Endodermal cell (in vitro differentiated cells): ENCODE data around the gene MED16. TPM values are rescaled to one million over a fixed set of nuclear protein-coding genes. Genes with fewer than 3 reads are reported as not detected.

Experiments used
- DNase-seq: peaks from one replicate; pipeline ENCODE4 v3.0.0-alpha.2; 2017
- H3K27ac ChIP-seq: 2 replicates; pipeline ENCODE4 v1.5.1; 2013; ENCODE audit warnings: mild to moderate bottlenecking, low read depth, low read length, moderate library complexity
- H3K27me3 ChIP-seq: 2 replicates; pipeline ENCODE4 v1.6.1; 2013; ENCODE audit warnings: mild to moderate bottlenecking, low read length, moderate library complexity; ENCODE audit not compliant: insufficient read depth, control insufficient read depth, poor library complexity, severe bottlenecking
- H3K36me3 ChIP-seq: 2 replicates; pipeline ENCODE4 v1.7.0; 2013; ENCODE audit warnings: mild to moderate bottlenecking, low read length, moderate library complexity; ENCODE audit not compliant: control insufficient read depth, insufficient read depth
- H3K4me1 ChIP-seq: one replicate; pipeline ENCODE4 v1.7.0; 2013; ENCODE audit warnings: low read length; ENCODE audit not compliant: control insufficient read depth, insufficient read depth
- H3K4me3 ChIP-seq: 2 replicates; pipeline ENCODE4 v1.5.1; 2013; ENCODE audit warnings: mild to moderate bottlenecking, low read length, moderate library complexity
- H3K9ac ChIP-seq: 2 replicates; pipeline ENCODE4 v1.6.1; 2013; ENCODE audit warnings: mild to moderate bottlenecking, low read length, moderate library complexity; ENCODE audit not compliant: poor library complexity, severe bottlenecking; ENCODE audit errors: extremely low read depth
- H3K9me3 ChIP-seq: 2 replicates; pipeline ENCODE4 v1.6.1; 2013; ENCODE audit warnings: mild to moderate bottlenecking, low read length, moderate library complexity; ENCODE audit not compliant: control insufficient read depth
- H3K27ac Mint-ChIP-seq: 2 replicates; pipeline ENCODE4 v1.8.0; 2020; ENCODE audit warnings: mixed read lengths
- H3K27me3 Mint-ChIP-seq: 2 replicates; pipeline ENCODE4 v1.8.0; 2021; ENCODE audit warnings: mild to moderate bottlenecking, mixed read lengths; ENCODE audit not compliant: insufficient read depth
- H3K36me3 Mint-ChIP-seq: 2 replicates; pipeline ENCODE4 v1.8.0; 2020; ENCODE audit warnings: low read depth, mixed read lengths
- H3K4me1 Mint-ChIP-seq: 2 replicates; pipeline ENCODE4 v1.8.0; 2020; ENCODE audit warnings: mixed read lengths
- H3K4me3 Mint-ChIP-seq: 2 replicates; pipeline ENCODE4 v1.8.0; 2020; ENCODE audit warnings: mild to moderate bottlenecking, moderate library complexity, mixed read lengths
- H3K9me3 Mint-ChIP-seq: 2 replicates; pipeline ENCODE4 v1.8.0; 2020; ENCODE audit warnings: mild to moderate bottlenecking, mixed read lengths
- WGBS, 2 experiments: methylation state at CpG; one replicate each; pipeline versions ENCODE4 v1.1.5 to v1.1.7; 2013; ENCODE audit warnings: missing lambda C conversion rate in 2 of 2, mixed read lengths in 1 of 2; ENCODE audit not compliant: insufficient coverage in 1 of 2, insufficient read length in 1 of 2; 5-methylcytosine and 5-hydroxymethylcytosine counted together
- total RNA-seq, 2 donors: library from RNA; stranded (reverse); fragmentation: NEBNext Ultra II Directional in 1 of 2; extraction: Animal tissue kit (Norgen Biotek cat#: 25700) in 1 of 2; gene quantifications; 2 replicates in 1 of 2; 3 replicates in 1 of 2; pipeline ENCODE4 v1.2.1, GENCODE V29; 2021
- TF ChIP-seq, protein P1 (sequence below): fragments of 200-600 bp; sonication (generic); conservative IDR thresholded peaks from 2 replicates; pipeline ENCODE4 v1.5.0; 2021; ENCODE audit warnings: antibody characterized with exemption, mild to moderate bottlenecking

The MED16 gene
- total RNA-seq, 2 donors from 2014 or later: 75.8 to 92.4 TPM

DNA sequence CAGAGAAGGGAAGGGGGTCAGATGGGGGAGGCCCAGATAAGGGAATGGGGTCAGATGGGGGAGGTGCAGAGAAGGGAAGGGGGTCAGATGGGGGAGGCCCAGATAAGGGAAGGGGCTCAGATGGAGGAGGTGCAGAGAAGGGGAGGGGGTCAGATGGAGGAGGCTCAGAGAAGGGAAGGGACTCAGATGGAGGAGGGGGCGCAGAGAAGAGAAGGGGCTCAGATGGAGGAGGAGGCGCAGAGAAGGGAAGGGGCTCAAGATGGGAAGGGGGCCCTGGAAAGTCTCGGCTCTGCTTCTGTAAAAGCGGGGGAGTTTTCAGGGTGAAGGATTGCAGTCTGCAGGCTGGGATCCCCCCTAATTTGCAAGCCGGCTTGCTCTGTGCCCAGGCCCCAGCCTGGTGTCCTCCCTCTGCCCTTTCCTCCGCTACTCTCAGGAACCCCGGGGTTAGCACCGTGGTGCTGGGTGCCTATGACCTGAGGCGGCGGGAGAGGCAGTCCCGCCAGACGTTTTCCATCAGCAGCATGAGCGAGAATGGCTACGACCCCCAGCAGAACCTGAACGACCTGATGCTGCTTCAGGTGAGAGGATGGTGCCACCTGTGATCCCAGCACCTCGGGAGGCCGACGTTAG is 63.7 kb downstream of the MED16 start:
- Histone ChIP-seq H3K27ac (no peak overlapping the region), H3K27me3 (no peaks in the 10 kb centered on the region), H3K36me3 (no peaks in the 10 kb centered on the region), H3K9ac (no peak overlapping the region), H3K4me1 (no peaks in the 10 kb centered on the region), H3K9me3 (no peaks in the 10 kb centered on the region), H3K4me3 (no peak overlapping the region)
- DNase-seq: no peak
- Mint-ChIP-seq H3K9me3 (no peaks in the 10 kb centered on the region), H3K27ac (no peak overlapping the region), H3K27me3 (no peaks in the 10 kb centered on the region), H3K4me1 (no peaks in the 10 kb centered on the region), H3K4me3 (no peak overlapping the region), H3K36me3 (no peaks in the 10 kb centered on the region)
- 76 to 88% methylated on average over 13 to 18 of the region's 18 CpGs for WGBS, 2 experiments
- TF ChIP-seq, protein P1, sequence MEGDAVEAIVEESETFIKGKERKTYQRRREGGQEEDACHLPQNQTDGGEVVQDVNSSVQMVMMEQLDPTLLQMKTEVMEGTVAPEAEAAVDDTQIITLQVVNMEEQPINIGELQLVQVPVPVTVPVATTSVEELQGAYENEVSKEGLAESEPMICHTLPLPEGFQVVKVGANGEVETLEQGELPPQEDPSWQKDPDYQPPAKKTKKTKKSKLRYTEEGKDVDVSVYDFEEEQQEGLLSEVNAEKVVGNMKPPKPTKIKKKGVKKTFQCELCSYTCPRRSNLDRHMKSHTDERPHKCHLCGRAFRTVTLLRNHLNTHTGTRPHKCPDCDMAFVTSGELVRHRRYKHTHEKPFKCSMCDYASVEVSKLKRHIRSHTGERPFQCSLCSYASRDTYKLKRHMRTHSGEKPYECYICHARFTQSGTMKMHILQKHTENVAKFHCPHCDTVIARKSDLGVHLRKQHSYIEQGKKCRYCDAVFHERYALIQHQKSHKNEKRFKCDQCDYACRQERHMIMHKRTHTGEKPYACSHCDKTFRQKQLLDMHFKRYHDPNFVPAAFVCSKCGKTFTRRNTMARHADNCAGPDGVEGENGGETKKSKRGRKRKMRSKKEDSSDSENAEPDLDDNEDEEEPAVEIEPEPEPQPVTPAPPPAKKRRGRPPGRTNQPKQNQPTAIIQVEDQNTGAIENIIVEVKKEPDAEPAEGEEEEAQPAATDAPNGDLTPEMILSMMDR: no peak

GRCh38 chr19:827710-828321 is 65.2 kb downstream of the MED16 start, which contains the start of gene AZU1:
AZU1 (plus strand) TSS chr19:827837; CDS start chr19:827847, 10 bp downstream.
- no peak within 1 kb of the TSS for H3K27ac ChIP-seq
- no peak within 1 kb of the TSS for H3K4me3 Mint-ChIP-seq
- no peaks in the 10 kb centered on the region for H3K9me3 ChIP-seq
- H3K4me1 ChIP-seq: no peaks in the 10 kb centered on the region
- no peaks in the 10 kb centered on the region for H3K27me3 ChIP-seq
- H3K4me3 ChIP-seq: no peak within 1 kb of the TSS
- H3K4me1 Mint-ChIP-seq: peaks cover 3% of the 10 kb centered on the region
- no peaks in the 10 kb centered on the region for H3K9me3 Mint-ChIP-seq
- DNase-seq: no peak
- WGBS, 2 experiments: 91 to 92% methylated on average over 11 to 33 of the region's 33 CpGs
- no peak within 1 kb of the TSS for H3K27ac Mint-ChIP-seq
- no peaks in the 10 kb centered on the region for H3K36me3 Mint-ChIP-seq
- TF ChIP-seq, protein P1: no peak
- H3K9ac ChIP-seq: no peak within 1 kb of the TSS
- H3K27me3 Mint-ChIP-seq: no peaks in the 10 kb centered on the region
- no peaks in the 10 kb centered on the region for H3K36me3 ChIP-seq

DNA sequence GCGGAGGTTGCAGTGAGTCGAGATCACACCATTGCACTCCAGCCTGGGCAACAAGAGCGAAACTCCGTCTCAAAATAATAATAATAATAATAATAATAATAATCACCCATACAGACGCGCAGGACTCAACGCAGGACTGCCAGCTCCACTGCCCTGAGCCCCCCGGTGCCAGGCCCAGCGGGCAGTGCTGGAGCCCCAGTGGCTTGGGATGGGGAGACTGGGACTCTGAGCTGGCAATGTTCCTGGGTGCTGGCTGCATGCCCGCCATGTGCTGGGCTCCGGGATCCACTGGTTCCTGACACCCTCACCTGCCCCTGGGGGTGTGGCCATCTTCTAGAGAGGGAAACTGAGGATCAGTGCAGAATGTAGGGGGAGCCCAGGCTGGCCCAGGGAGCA is 65.7 kb downstream of the MED16 start:
- H3K36me3 Mint-ChIP-seq: no peaks in the 10 kb centered on the region

More for the DNA sequence above, 65.7 kb downstream of the MED16 start:
- WGBS, 2 experiments: 86 to 95% methylated on average over 1 to 8 of the region's 11 CpGs
- Histone ChIP-seq H3K9ac (no peak overlapping the region), H3K27me3 (no peaks in the 10 kb centered on the region), H3K4me3 (no peak overlapping the region), H3K36me3 (no peaks in the 10 kb centered on the region), H3K27ac (no peak overlapping the region), H3K9me3 (no peaks in the 10 kb centered on the region), H3K4me1 (no peaks in the 10 kb centered on the region)
- DNase-seq: no peak
- Mint-ChIP-seq H3K9me3 (no peaks in the 10 kb centered on the region), H3K4me1 (peaks cover 3% of the 10 kb centered on the region), H3K27ac (no peak overlapping the region), H3K4me3 (no peak overlapping the region), H3K27me3 (no peaks in the 10 kb centered on the region)
- TF ChIP-seq, protein P1: no peak
